ENCODE data around the gene RGS5. TPM values are rescaled to one million over a fixed set of nuclear protein-coding genes. Genes with fewer than 3 reads are reported as not detected.
"Not testable (repeated sequence)": the region's sequence is repeated elsewhere in the genome, so short reads cannot be mapped to it uniquely, and the experiment has no call there.

The RGS5 gene
- polyA plus RNA-seq, 1 donor (not counting 4 experiments of a cell fraction or from before 2014, with no cell fraction given): 4.1 TPM

DNA sequence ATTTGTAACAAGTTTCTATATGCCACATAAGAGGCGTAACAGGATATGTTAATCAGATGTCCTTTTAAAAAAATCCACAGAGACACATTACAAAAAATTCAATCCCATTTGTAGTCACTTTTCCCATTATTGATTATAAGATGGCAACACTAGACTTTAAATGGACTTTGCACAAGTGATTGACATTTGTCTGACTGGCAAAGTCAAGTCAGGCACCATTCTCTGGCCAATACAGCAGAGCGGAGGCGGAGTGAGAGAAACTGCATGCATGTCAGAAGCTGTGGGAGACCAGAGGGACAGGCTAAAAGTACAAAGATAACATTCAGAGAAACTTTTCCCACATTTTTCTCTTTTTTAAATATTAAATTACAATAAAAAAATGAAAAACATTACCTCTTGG lies 28.1 kb upstream of the RGS5 start:
- no peaks in the 10 kb centered on the region for H3K9me3 ChIP-seq (ENCODE audit: control insufficient read depth, low read depth, low read length)
- H3K27me3 ChIP-seq (ENCODE audit: control insufficient read depth, extremely low read depth, insufficient read depth, low read length): no peaks in the 10 kb centered on the region
- dilution Hi-C loops (cut with MboI; ENCODE audit: extremely low pct_ligation_motif_present, low sequenced_read_pairs): no loop called here
- no peaks in the 10 kb centered on the region for H4K20me1 ChIP-seq (ENCODE audit: control insufficient read depth, extremely low read depth, insufficient read depth, low read length)
- H2AFZ ChIP-seq (ENCODE audit: control insufficient read depth, low read length): no peak overlapping the region
- no peak for DNase-seq (ENCODE audit: low read depth, low spot score)
- no peak overlapping the region for H3K27ac ChIP-seq (ENCODE audit: control insufficient read depth, insufficient read depth, low read length)
- no peaks in the 10 kb centered on the region for H3K36me3 ChIP-seq (ENCODE audit: control insufficient read depth in 2 of 2, extremely low read depth in 1 of 2, insufficient read depth in 2 of 2, low read length in 2 of 2)
- no peak overlapping the region for H3K4me3 ChIP-seq (ENCODE audit: control insufficient read depth in 2 of 3, extremely low read depth in 1 of 3, insufficient read depth in 2 of 3, low read depth in 1 of 3, low read length in 3 of 3)
- no peaks in the 10 kb centered on the region for H3K4me1 ChIP-seq (ENCODE audit: control insufficient read depth, extremely low read depth, insufficient read depth, low read length)
- no peak for FAIRE-seq
- H3K79me2 ChIP-seq (ENCODE audit: control insufficient read depth, insufficient read depth, low read length): no peaks in the 10 kb centered on the region
- H3K9me1 ChIP-seq (ENCODE audit: control insufficient read depth, extremely low read depth, insufficient read depth, low read length): no peaks in the 10 kb centered on the region
- no peak for TF ChIP-seq EZH2 (IDR thresholded peaks at IDR 0.05; ENCODE audit: low read length)
- TF ChIP-seq, protein P1, sequence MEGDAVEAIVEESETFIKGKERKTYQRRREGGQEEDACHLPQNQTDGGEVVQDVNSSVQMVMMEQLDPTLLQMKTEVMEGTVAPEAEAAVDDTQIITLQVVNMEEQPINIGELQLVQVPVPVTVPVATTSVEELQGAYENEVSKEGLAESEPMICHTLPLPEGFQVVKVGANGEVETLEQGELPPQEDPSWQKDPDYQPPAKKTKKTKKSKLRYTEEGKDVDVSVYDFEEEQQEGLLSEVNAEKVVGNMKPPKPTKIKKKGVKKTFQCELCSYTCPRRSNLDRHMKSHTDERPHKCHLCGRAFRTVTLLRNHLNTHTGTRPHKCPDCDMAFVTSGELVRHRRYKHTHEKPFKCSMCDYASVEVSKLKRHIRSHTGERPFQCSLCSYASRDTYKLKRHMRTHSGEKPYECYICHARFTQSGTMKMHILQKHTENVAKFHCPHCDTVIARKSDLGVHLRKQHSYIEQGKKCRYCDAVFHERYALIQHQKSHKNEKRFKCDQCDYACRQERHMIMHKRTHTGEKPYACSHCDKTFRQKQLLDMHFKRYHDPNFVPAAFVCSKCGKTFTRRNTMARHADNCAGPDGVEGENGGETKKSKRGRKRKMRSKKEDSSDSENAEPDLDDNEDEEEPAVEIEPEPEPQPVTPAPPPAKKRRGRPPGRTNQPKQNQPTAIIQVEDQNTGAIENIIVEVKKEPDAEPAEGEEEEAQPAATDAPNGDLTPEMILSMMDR (optimal IDR thresholded peaks at IDR 0.05 in 1 of 3, IDR thresholded peaks at IDR 0.05 in 1 of 3, conservative IDR thresholded peaks at IDR 0.05 in 1 of 3; ENCODE audit: extremely low read depth in 1 of 3, insufficient read depth in 2 of 3, low read length in 3 of 3): no peak
- H3K4me2 ChIP-seq (ENCODE audit: control insufficient read depth, extremely low read depth, insufficient read depth, low read depth, low read length): no peak overlapping the region
- no peak overlapping the region for H3K9ac ChIP-seq (ENCODE audit: control insufficient read depth, extremely low read depth, insufficient read depth, low read length)

DNA sequence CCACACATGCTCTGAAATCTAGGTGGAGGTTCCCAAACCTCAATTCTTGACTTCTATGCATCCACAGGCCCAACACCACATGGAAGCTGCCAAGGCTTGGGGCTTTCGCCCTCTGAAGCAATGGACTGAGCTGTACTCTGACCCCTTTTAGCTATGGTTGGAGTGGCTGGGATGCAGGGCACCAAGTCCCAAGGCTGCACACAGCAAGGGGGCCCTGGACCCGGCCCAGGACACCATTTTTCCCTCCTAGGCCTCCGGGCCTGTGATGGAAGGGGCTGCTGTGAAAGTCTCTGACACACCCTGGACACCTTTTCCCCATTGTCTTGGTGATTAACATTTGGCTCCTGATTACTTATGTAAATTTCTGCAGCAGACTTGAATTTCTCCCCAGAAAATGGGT lies 25.6 kb upstream of the RGS5 start:
- H3K27me3 ChIP-seq (ENCODE audit: control insufficient read depth, extremely low read depth, insufficient read depth, low read length); H3K9ac ChIP-seq (ENCODE audit: control insufficient read depth, extremely low read depth, insufficient read depth, low read length); H3K9me1 ChIP-seq (ENCODE audit: control insufficient read depth, extremely low read depth, insufficient read depth, low read length); H3K27ac ChIP-seq (ENCODE audit: control insufficient read depth, insufficient read depth, low read length); H2AFZ ChIP-seq (ENCODE audit: control insufficient read depth, low read length); H4K20me1 ChIP-seq (ENCODE audit: control insufficient read depth, extremely low read depth, insufficient read depth, low read length); H3K9me3 ChIP-seq (ENCODE audit: control insufficient read depth, low read depth, low read length); H3K79me2 ChIP-seq (ENCODE audit: control insufficient read depth, insufficient read depth, low read length); FAIRE-seq; H3K4me2 ChIP-seq (ENCODE audit: control insufficient read depth, extremely low read depth, insufficient read depth, low read depth, low read length); H3K4me3 ChIP-seq (ENCODE audit: control insufficient read depth in 2 of 3, extremely low read depth in 1 of 3, insufficient read depth in 2 of 3, low read depth in 1 of 3, low read length in 3 of 3); DNase-seq (ENCODE audit: low read depth, low spot score); H3K4me1 ChIP-seq (ENCODE audit: control insufficient read depth, extremely low read depth, insufficient read depth, low read length); dilution Hi-C loops (cut with MboI; ENCODE audit: extremely low pct_ligation_motif_present, low sequenced_read_pairs); H3K36me3 ChIP-seq (ENCODE audit: control insufficient read depth in 2 of 2, extremely low read depth in 1 of 2, insufficient read depth in 2 of 2, low read length in 2 of 2): not testable (repeated sequence)

DNA sequence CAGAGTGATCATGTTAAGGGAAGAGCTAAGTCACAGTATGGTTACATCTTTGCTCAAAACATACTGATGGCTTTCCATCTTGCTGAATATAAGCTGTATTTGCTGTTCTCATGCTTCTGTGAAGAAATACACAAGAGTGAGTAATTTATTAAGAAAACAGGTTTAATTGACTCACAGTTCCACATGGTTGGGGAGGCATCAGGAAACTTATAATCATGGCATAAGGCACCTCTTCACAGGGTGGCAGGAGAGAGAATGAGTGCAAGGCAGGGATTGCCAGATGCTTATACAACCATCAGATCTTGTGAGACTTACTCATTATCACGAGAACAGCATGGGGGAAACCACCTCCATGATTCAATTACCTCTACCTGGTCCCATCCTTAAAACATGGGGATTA lies 24.4 kb upstream of the RGS5 start:
- Histone ChIP-seq H3K36me3 (ENCODE audit: control insufficient read depth in 2 of 2, extremely low read depth in 1 of 2, insufficient read depth in 2 of 2, low read length in 2 of 2) (no peaks in the 10 kb centered on the region), H3K79me2 (ENCODE audit: control insufficient read depth, insufficient read depth, low read length) (no peaks in the 10 kb centered on the region), H3K4me2 (ENCODE audit: control insufficient read depth, extremely low read depth, insufficient read depth, low read depth, low read length) (no peak overlapping the region), H3K9me1 (ENCODE audit: control insufficient read depth, extremely low read depth, insufficient read depth, low read length) (no peaks in the 10 kb centered on the region), H3K9me3 (ENCODE audit: control insufficient read depth, low read depth, low read length) (no peaks in the 10 kb centered on the region), H3K9ac (ENCODE audit: control insufficient read depth, extremely low read depth, insufficient read depth, low read length) (no peak overlapping the region), H3K4me3 (ENCODE audit: control insufficient read depth in 2 of 3, extremely low read depth in 1 of 3, insufficient read depth in 2 of 3, low read depth in 1 of 3, low read length in 3 of 3) (no peak overlapping the region), H3K27ac (ENCODE audit: control insufficient read depth, insufficient read depth, low read length) (no peak overlapping the region), H2AFZ (ENCODE audit: control insufficient read depth, low read length) (no peak overlapping the region), H3K27me3 (ENCODE audit: control insufficient read depth, extremely low read depth, insufficient read depth, low read length) (no peaks in the 10 kb centered on the region), H3K4me1 (ENCODE audit: control insufficient read depth, extremely low read depth, insufficient read depth, low read length) (no peaks in the 10 kb centered on the region), H4K20me1 (ENCODE audit: control insufficient read depth, extremely low read depth, insufficient read depth, low read length) (no peaks in the 10 kb centered on the region)
- no peak for FAIRE-seq
- TF ChIP-seq EZH2 (IDR thresholded peaks at IDR 0.05; ENCODE audit: low read length): no peak
- TF ChIP-seq, protein P1 (optimal IDR thresholded peaks at IDR 0.05 in 1 of 3, IDR thresholded peaks at IDR 0.05 in 1 of 3, conservative IDR thresholded peaks at IDR 0.05 in 1 of 3; ENCODE audit: extremely low read depth in 1 of 3, insufficient read depth in 2 of 3, low read length in 3 of 3): no peak
- no peak for DNase-seq (ENCODE audit: low read depth, low spot score)
- dilution Hi-C loops (cut with MboI; ENCODE audit: extremely low pct_ligation_motif_present, low sequenced_read_pairs): no loop called here
